Stimulated activated CD4-positive, alpha-beta T cell treated with anti-CD3 and anti-CD28 coated beads, Interleukin-4, amount 100 ng/mL, for 24 hours (primary cell): ENCODE measurements around the gene P2RX5.

Experiments used
- DNase-seq: peaks from one replicate; pipeline ENCODE4 v3.0.0-alpha.2; 2020

Gene P2RX5

DNA sequence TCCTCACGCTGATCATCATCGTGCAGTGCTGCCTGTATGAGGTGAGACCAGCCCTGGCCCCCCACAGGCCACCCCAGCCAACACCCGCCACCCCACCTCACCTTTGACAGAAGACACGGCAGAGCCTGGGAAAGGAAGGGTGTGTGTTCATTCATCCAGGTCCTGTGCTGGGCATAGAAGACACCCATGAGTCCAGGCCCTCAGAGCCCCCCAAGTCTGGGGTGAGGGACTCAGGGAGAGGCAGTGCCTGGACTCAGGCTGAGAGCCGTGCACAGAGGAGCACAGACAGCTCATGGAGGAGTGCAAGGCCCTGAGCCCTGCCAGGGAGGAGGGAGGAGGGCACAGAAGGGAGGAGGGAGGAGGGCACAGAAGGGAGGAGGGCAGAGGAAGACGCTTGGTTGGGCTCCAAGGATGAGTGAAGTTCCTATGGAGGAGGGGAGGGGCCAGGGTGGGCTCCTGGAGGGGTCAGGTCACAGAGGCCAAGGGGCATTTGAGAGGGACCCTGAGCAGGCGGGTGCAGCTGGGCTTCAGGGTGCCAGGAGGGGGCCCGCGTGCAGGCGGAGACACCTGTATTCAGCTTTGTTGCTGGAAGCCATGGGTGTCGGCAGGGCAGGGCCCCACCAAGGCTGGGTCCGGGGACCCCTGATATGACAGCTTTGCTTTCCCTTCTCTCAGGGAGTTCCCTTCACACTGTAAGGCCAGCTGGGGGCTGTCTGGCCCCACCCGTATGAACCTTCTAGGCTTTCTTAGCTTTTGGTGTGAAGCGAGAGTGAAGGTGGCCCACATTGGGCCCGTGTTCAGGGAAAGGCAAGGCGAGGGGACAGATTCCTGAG is 39.0 kb downstream of the P2RX5 start:
- DNase-seq, result no peak

DNA sequence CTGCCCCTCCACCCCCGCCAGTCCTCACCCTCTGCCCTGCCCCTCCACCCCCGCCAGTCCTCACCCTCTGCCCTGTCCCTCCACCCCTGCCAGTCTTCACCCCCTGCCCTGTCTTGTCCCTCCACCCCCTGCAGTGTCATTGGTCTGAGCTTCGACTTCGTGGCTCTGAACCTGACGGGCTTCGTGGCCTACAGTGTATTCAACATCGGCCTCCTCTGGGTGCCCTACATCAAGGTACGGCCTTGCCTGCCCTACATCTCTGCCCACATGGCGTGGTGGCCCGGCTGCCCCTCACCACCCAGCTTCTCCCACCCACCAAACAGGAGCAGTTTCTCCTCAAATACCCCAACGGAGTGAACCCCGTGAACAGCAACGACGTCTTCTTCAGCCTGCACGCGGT is 39.6 kb downstream of the P2RX5 start:
- no peak for DNase-seq

DNA sequence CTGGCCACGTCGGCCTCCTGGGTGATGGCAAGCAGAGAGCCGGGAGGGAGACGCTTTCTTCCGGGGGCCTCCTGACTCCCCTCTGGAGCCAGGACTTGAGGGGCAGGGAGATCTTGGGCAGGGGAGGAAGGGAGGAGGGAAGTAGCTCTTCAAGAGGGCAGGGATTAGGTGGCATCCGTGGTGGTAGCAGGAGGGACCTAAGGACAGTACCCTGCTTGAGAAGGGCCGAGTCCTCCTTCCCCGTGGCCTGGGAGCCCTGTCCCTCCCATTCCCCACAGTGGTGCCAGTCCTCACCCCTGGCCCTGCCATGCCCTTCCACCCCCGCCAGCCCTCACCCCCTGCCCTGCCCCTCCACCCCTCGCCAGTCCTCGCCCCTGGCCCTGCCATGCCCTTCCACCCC is 40.2 kb downstream of the P2RX5 start:
- DNase-seq, result no peak

DNA sequence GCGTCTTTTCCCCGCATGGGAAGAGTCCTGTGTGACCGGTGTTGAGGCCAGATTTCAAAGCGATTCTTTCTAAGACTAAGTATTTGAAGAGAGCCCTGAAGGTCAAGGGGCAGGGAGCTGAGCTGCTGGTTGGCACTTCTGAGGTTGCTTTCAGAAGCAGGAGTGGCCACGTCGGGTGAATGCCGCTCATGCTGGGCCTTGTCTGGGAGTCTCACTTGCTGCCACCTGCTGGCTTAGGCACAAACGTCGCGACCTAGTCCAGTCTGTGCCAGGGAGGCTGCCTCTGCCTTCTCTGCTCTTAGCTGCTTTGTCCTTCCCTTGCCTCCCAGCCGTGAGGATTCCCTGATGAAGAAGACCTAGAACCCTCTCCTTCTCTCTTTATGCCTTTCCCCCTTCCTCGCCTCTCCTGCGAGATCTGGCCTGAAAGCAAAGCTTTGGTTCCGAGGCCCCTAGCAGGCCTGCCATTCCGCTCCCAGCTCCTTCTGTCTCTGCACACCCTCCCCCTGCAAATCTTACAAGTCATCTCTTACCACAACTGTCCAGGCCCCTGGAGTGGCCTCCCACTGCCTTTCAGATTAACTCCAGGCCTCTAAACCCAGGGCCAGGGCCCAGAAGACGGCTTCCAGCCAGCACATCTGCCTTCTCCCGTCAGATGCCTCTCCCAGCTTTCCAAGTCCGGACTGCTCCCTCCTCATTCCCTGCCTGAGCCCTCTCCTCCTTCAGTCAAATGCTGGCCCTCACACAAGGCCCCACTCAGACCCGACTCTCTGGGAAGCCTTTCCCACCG is 48.0 kb downstream of the P2RX5 start:
- DNase-seq, result peak; percentile 44

DNA sequence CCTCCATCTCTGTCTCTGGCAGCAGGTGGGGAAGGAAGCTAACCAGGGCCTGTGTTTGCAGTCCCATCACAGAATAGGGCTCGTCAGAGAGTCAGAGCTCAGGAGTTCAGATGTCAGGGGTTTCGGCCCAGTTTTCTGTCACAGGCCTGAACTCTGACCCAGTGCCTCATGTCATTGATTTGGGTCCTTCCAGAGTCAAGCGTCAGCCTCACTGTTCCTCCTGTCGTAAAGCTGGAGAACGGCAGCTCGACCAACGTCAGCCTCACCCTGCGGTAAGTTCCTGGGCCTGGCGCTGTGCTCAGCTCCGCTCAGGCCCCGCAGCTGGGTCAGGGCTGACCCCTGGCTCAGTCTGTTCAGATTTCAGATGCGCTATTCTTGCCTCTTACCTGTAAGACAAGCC is 48.7 kb downstream of the P2RX5 start:
- DNase-seq, result no peak

DNA sequence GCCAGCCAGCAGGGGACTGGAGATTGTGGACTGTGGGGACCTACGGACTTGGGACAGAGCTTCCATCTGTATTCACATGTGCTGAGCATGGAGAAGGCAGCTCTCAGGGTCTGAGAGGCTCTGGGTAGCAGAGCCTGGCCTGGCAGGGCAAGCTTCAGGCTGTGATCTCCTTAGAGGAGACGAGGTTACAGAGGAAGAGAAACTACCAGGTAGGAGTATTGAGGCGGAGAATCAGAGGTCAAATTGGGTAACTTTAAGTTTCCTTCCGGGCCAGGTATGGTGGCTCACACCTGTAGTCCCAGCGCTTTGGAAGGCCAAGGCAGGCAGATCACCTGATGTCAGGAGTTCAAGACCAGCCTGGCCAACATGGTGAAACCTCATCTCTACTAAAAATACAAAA is 50.6 kb downstream of the P2RX5 start:
- DNase-seq, result no peak

DNA sequence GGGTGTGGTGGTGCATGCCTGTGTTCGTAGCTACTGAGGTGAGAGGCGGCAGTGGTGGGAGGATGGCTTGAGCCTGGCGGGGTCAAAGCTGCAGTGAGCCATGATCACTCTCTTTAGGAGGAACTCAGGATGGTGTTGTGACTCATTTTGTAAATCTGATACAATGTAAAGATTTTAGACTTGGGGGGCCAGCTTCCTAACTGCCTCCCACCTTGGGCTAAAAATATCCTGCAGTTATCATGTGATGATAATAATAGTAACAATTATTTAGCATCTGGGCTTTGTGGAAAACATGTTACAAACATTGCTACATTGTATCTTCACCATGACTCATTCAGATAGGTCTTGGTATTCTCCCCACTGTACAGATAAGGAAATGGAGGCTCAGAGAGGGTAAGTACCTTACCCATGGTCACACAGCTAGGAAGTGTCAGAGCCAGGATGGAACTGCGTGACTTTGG is 52.0 kb downstream of the P2RX5 start:
- no peak for DNase-seq

DNA sequence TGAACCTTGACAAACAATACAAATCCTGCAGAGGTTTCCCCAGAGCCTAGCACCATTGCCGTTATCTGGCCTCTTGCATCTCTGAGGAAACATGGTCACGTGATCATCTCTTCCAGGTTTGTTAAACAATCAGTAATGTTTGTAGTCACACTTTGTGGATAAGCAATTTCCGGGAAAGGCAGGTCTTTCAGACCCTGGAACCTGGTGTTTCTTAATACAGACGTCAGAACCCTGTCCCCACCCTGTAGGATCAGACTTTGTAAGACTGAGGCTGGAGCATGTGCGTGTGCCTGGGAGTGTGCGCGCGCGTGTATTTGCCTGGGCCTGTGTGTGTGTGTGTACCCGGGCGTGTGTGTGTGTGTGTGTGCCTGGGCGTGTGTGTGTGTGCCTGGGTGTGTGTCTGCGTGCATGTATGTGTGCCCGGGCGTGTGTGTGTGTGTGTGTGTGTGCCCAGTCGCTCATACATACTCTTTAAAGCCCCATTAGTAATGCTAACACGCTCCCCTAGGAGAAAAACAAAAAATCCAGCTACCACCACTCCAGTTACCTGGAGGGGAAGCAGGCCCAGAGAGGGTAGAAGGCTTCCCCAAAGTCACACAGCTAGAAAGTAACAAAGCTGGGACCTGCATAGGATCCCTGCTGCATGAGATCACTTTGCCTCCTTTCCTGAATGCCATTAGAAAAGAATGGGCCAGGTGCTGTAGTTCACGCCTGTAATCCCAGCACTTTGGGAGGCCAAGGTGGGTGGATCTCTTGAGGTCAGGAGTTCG is 54.1 kb downstream of the P2RX5 start:
- DNase-seq, result no peak

DNA sequence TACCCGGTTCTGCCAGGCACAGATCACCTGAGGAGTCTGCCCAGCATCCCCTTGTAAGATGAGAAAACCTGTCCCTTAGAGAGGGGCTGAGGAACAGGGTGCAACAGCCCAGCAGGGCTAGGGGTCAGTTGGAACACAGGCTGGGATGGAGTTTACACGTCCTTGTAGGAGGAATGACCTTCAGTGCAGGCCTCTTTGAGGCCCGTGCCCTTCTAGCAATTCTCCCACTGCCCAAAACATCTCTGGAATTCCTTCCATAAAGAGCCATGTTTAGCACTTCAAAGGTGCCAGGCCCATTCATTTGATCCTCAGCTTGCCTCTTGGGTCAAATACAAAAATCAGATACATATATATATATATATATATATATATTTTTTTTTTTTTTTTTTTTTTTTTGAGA is 54.9 kb downstream of the P2RX5 start:
- no peak for DNase-seq

DNA sequence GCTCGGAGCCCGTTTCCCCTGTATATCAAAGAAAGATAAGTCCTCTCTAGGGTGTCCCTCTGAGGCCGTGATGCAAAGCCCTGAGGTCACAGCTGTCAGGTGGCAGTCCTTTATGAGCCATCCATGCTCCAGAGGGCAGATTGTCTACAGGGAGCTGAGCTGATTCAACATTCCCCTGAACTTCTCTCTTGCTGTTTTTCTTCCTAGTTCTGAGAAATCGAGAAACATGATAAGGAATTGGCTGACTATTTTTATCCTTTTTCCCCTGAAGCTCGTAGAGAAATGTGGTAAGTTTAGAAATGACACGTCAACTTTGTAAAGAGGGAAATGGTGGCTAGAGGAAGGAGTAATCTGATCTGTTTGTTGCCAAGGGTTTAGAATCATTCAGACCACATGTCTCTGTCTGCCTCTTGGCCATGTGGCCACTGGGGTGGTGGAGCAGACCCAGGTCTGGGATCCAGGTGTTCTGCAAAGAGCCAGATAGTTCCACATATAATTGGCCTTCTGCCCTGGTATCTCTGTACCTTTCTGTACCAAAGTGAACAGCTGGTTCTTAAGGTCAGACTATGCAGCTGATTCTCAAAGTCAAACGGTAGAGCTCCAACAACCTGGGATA is 55.9 kb downstream of the P2RX5 start:
- DNase-seq, result peak; percentile 19

DNA sequence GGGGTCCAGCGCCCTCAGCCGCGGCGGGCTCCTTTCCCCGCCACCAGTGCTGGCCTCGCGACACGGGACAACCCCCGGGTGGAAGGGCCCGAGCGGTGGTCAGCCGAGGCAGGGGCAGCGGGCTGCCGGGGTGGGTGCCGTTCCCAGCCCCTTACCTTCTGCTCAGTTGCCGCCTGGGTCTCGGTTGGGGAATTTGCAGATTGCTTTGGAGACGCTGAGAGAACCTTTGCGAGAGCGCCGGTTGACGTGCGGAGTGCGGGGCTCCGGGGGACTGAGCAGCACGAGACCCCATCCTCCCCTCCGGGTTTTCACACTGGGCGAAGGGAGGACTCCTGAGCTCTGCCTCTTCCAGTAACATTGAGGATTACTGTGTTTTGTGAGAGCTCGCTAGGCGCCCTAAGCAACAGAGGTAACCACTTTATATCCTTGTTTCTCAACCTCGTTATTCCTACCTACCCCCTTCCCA is 59.0 kb downstream of the P2RX5 start:
- DNase-seq, result no peak

DNA sequence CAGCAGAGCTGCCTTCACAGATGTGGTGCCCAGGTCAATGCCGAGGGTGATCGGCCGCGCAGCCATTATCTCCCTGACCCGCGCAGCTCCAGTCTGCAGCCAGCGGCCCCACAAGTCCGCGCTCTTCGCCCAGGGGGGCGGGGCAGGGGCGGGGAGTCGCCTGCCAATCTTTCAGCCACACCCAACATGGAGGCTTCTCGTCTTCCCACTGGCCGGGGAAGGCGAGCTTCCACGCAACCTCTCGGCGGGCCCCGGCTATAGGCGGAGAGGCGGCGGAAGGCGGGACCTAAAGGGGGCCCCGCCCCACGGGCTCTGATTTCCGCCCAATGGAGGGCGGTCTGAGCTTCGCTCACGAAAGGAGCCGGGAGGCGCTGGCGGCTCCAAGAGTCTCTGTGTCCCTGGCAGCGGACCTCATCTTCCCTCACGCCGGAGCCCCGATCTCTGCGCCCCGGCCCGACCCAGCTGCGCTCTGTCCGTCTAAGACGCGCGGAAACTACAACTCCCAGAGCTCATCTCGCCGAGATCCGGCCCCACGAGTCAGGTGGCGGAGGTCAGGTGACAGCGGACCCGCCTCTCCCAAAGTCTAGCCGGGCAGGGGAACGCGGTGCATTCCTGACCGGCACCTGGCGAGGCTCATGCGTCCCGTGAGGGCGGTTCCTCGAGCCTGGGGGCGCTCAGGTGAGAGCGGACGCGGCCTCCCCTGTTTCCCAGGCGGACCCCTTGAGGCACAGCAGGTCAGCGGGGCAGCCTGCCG is 59.6 kb downstream of the P2RX5 start, which contains the start of the genes CTNS and SHPK:
Gene CTNS (plus strand): TSS at position 607 of the 754 bp plus-strand sequence. CDS start 3,447 bp downstream, outside the sequence.
Gene SHPK (minus strand): TSS at position 97 of the 754 bp plus-strand sequence. CDS start 31 bp downstream, at position 66.
- peak; percentile 95 for DNase-seq

DNA sequence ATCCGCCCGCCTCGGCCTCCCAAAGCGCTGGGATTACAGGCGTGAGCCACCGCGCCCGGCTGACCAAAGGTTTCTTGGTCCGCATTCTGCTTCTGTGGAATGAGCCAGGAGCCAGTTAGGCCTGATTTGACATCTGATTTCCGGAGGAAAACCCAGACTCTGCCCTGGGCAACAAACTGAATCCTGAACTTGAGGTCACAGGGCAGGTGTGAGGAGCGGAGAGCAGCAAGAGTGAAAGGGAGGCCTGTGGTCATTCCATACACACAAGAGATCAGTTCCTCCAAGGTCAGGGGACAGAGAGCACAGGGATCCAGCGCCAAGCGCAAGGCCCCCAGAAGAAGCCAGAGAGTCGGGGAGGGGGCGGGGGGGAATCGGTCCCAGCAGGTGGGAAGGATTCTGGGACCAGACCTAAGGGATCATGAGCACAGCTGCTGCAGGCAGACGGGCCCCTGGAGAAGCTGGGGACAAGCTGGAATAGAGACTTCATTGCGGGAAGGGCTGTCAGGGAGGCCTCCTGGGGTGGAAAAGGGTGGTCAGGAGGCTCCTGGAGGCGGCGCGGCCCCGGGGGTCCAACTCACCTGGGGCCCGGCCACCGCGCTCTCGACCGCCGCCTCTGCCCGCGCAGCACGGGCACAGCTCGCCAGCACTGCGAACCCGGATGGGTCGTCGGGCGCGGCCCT is 60.3 kb downstream of the P2RX5 start:
- DNase-seq, result no peak

DNA sequence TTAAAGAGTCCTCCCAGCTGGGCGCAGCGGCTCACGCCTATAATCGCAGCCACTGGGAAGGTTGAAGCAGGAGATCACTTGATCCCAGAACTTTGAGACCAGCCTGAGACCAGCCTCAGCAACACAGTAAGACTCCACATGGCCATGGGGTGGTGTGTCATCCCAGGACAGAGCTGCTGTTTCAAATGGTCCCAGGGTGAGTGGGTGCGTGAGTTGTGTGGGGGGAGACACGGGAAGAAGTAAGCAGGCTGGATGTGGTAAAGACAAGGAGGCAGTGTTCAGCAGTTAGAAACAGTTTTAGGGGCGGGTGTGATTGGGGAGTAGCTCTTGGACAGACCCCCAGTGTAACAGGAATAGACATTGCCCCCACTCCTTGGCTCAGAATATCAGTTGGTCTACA is 63.7 kb downstream of the P2RX5 start:
- no peak for DNase-seq

DNA sequence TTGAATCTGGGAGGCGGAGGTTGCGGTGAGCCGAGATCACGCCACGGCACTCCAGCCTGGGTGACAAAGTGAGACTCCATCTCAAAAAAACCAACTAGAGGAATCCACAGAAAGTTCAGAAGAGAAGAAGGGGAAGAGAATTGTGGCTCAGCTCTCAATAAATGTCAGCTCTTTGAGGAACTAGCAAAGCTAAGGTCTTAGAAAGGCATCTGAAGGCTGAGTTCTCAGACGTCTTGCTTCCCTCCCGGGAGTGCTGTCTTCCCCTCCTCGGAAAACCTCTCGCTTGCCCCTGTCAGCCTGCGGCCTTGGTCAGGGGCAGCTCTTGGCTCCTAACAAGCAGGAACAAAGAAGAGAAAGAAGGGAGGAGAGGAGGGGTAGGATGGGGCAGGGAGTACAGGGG is 65.2 kb downstream of the P2RX5 start:
- DNase-seq, result no peak

DNA sequence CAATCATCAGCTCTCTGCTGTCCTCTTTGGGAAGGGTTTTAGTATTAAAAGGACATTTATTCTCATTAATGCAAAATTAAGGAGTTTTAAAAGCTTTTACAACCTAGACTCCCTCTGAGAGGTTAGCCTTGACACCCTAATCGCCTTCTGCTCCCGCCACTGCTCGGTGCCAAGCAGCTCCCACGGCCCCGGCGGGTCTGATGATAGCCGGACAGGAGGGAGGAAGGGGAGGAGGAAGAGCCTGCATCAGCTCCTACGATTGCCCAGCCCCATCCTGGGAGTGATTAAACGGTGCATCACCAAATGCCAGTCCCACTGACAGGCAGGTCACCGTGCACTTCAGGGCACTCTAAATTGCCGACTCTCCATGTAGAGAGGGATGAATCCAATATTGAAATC is 68.2 kb downstream of the P2RX5 start:
- DNase-seq, result no peak

DNA sequence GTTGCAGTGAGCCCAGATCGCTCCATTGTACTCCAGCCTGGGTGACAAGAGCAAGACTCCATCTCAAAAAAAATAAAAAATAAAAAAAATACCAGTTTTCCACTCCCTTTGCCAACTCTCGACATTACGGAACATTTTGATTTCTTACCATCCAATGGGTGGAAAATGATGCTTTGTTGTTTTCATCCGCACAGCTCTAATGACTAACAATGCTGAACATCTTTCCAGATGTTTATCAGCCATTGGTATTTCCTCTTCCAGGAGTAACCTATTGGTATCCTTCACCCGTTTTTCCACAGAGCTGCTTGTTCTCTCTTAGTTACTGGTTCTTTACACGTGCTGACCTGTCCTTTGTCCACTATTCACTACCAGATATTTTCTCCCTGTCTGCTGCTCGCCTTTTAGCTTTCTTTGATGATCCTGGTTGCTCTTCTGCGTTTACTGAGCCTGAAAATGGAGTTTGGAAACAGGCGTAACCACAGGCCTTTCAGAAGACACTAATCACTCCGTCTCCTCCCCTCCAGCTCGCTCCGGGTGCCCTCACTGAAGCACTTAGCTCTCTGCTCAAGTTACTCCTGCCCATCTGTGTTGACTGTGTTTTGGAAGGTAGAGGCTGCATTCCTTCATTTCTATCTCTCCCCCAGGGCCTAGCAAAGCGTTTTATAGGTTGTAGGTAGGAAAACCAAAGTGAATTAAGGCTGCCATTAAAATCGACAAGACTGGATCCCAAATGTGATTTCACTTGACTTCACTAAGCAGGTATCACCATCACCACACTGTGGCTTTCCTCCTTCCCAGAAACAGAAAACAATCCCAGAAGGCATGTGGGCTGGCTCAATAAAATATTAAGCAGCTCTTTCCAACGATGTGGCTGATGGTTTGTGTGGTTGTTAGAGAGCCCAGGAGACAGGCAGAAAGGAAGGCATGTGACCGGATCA is 68.9 kb downstream of the P2RX5 start:
- no peak for DNase-seq
